ENCODE measurements around the gene FHOD3. TPM values are rescaled to one million over a fixed set of nuclear protein-coding genes. Genes with fewer than 3 reads are reported as not detected.
A peak's percentile ranks its signal among the peaks of the same experiment; 100 is the strongest.

FHOD3 gene
- total and polyA plus RNA-seq, 7 experiments from 2014 or later = not detected

DNA sequence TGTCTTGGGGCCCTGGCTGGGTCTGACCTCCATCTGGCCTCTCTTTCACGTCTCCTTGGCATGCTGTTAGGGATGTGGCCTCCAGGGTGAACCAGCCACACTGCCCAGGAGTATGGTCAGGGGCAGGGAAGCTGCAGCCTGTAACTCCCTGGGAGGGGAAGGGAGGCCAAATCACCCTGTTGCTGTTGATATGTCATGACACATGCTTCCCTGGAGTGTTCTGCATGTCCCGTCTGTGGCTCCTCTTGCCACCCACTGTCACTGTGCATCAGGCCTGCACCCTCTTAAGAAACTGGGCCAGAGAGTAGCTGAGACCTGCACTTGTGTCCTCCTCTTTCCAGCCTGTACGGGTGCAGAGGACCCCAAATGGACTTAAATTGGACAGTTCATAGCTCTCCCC lies 221.3 kb downstream of the FHOD3 start:
- peaks cover 0 to 5% (median 0%) of the 10 kb centered on the region in 11 donors for H3K9me3 Mint-ChIP-seq

GRCh38 chr18:36519358-36519757 lies 221.8 kb downstream of the FHOD3 start:
- ChIA-PET CTCF (no interaction called here), POLR2A (no interaction called here)
- ATAC-seq (no peak), DNase-seq (no peak)
- Histone ChIP-seq H3K36me3 (ENCODE audit: control insufficient read depth in 2 of 3, insufficient read depth in 3 of 3, low read length in 3 of 3) (no peaks in the 10 kb centered on the region), H3K9me3 (ENCODE audit: control insufficient read depth in 2 of 3, low read length in 3 of 3) (no peaks in the 10 kb centered on the region), H3K4me3 (ENCODE audit: low read length) (no peak overlapping the region), H3K27ac (ENCODE audit: low read depth, low read length) (no peak overlapping the region), H3K27me3 (ENCODE audit: control insufficient read depth in 2 of 2, insufficient read depth in 2 of 2, low read length in 2 of 2) (no peaks in the 10 kb centered on the region), H3K4me1 (ENCODE audit: control insufficient read depth in 2 of 2, insufficient read depth in 2 of 2, low read length in 2 of 2) (no peaks in the 10 kb centered on the region)
- intact Hi-C loops (cut with micrococcal nuclease) = no loop called here
- no peaks in the 10 kb centered on the region for H3K4me1 Mint-ChIP-seq
- no peaks in the 10 kb centered on the region for H3K36me3 Mint-ChIP-seq
- peaks cover 0 to 5% (median 0%) of the 10 kb centered on the region in 11 donors for H3K9me3 Mint-ChIP-seq
- no peak overlapping the region for H3K27ac Mint-ChIP-seq
- no peak overlapping the region for H3K4me3 Mint-ChIP-seq
- H3K27me3 Mint-ChIP-seq = peaks cover 0 to 49% (median 8%) of the 10 kb centered on the region in 5 donors

More for the DNA sequence above, 221.3 kb downstream of the FHOD3 start:
- Mint-ChIP-seq H3K4me3 (no peak overlapping the region), H3K4me1 (no peaks in the 10 kb centered on the region), H3K27ac (no peak overlapping the region), H3K36me3 (no peaks in the 10 kb centered on the region), H3K27me3 (peaks cover 0 to 49% (median 8%) of the 10 kb centered on the region in 5 donors)
- H3K27me3 ChIP-seq (ENCODE audit: control insufficient read depth in 2 of 2, insufficient read depth in 2 of 2, low read length in 2 of 2) = no peaks in the 10 kb centered on the region
- H3K4me1 ChIP-seq (ENCODE audit: control insufficient read depth in 2 of 2, insufficient read depth in 2 of 2, low read length in 2 of 2) = no peaks in the 10 kb centered on the region
- H3K27ac ChIP-seq (ENCODE audit: low read depth, low read length) = no peak overlapping the region
- no peak overlapping the region for H3K4me3 ChIP-seq (ENCODE audit: low read length)
- intact Hi-C loops (cut with micrococcal nuclease) = no loop called here
- no peaks in the 10 kb centered on the region for H3K9me3 ChIP-seq (ENCODE audit: control insufficient read depth in 2 of 3, low read length in 3 of 3)
- no peaks in the 10 kb centered on the region for H3K36me3 ChIP-seq (ENCODE audit: control insufficient read depth in 2 of 3, insufficient read depth in 3 of 3, low read length in 3 of 3)
- DNase-seq = no peak
- ChIA-PET CTCF (no interaction called here), POLR2A (no interaction called here)
- ATAC-seq = no peak

GRCh38 chr18:36522509-36522908 lies 225.0 kb downstream of the FHOD3 start:
- H3K36me3 Mint-ChIP-seq = no peaks in the 10 kb centered on the region
- no peak for ATAC-seq
- Histone ChIP-seq H3K27ac (ENCODE audit: low read depth, low read length) (no peak overlapping the region), H3K9me3 (ENCODE audit: control insufficient read depth in 2 of 3, low read length in 3 of 3) (no peaks in the 10 kb centered on the region), H3K4me3 (ENCODE audit: low read length) (no peak overlapping the region), H3K27me3 (ENCODE audit: control insufficient read depth in 2 of 2, insufficient read depth in 2 of 2, low read length in 2 of 2) (no peaks in the 10 kb centered on the region), H3K36me3 (ENCODE audit: control insufficient read depth in 2 of 3, insufficient read depth in 3 of 3, low read length in 3 of 3) (no peaks in the 10 kb centered on the region), H3K4me1 (ENCODE audit: control insufficient read depth in 2 of 2, insufficient read depth in 2 of 2, low read length in 2 of 2) (no peaks in the 10 kb centered on the region)
- no peak overlapping the region for H3K4me3 Mint-ChIP-seq
- ChIA-PET CTCF (no interaction called here), POLR2A (no interaction called here)
- intact Hi-C loops (cut with micrococcal nuclease) = no loop called here
- H3K27ac Mint-ChIP-seq = no peak overlapping the region
- H3K27me3 Mint-ChIP-seq = peaks cover 0 to 32% (median 8%) of the 10 kb centered on the region in 5 donors
- peaks cover 0 to 2% (median 0%) of the 10 kb centered on the region in 7 donors for H3K4me1 Mint-ChIP-seq
- H3K9me3 Mint-ChIP-seq = peaks cover 0 to 5% (median 0%) of the 10 kb centered on the region in 11 donors
- DNase-seq = no peak

GRCh38 chr18:36525913-36526312 lies 228.4 kb downstream of the FHOD3 start:
- CTCF ChIA-PET = no interaction called here

DNA sequence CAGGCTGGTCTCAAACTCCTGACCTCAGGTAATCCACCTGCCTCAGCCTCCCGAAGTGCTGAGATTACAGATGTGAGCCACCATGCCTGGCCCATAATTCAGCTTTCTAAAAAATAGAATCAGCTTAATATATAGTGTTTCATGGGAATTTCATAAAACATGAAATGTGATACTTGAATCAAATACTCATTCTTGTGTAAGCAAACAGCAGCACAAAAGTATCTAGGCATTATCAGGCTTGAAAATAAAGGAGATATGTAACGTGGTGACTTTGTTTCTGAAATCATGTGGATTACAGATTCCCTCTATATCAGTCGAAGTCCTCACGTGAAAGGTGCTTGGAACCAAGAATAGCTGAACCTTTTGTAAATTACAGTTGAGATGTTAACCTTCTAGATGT lies 229.1 kb downstream of the FHOD3 start:
- no peaks in the 10 kb centered on the region for H3K36me3 Mint-ChIP-seq
- ATAC-seq (no peak), DNase-seq (no peak)
- H3K4me1 Mint-ChIP-seq = peaks cover 0 to 2% (median 0%) of the 10 kb centered on the region in 7 donors
- no peak overlapping the region for H3K27ac Mint-ChIP-seq
- Histone ChIP-seq H3K4me3 (ENCODE audit: low read length) (no peak overlapping the region), H3K27ac (ENCODE audit: low read depth, low read length) (no peak overlapping the region), H3K27me3 (ENCODE audit: control insufficient read depth in 2 of 2, insufficient read depth in 2 of 2, low read length in 2 of 2) (no peaks in the 10 kb centered on the region), H3K9me3 (ENCODE audit: control insufficient read depth in 2 of 3, low read length in 3 of 3) (no peaks in the 10 kb centered on the region), H3K36me3 (ENCODE audit: control insufficient read depth in 2 of 3, insufficient read depth in 3 of 3, low read length in 3 of 3) (no peaks in the 10 kb centered on the region), H3K4me1 (ENCODE audit: control insufficient read depth in 2 of 2, insufficient read depth in 2 of 2, low read length in 2 of 2) (no peaks in the 10 kb centered on the region)
- intact Hi-C loops (cut with micrococcal nuclease) = no loop called here
- POLR2A ChIA-PET = no interaction called here
- peaks cover 0 to 19% (median 7%) of the 10 kb centered on the region in 5 donors for H3K27me3 Mint-ChIP-seq
- H3K9me3 Mint-ChIP-seq = peaks cover 0 to 4% (median 0%) of the 10 kb centered on the region in 11 donors
- no peak overlapping the region for H3K4me3 Mint-ChIP-seq
- CTCF ChIA-PET = no interaction called here

More at GRCh38 chr18:36525913-36526312, 228.4 kb downstream of the FHOD3 start:
- no peaks in the 10 kb centered on the region for H3K4me1 ChIP-seq (ENCODE audit: control insufficient read depth in 2 of 2, insufficient read depth in 2 of 2, low read length in 2 of 2)
- H3K9me3 ChIP-seq (ENCODE audit: control insufficient read depth in 2 of 3, low read length in 3 of 3) = no peaks in the 10 kb centered on the region
- no peak overlapping the region for H3K27ac ChIP-seq (ENCODE audit: low read depth, low read length)
- intact Hi-C loops (cut with micrococcal nuclease) = no loop called here
- Mint-ChIP-seq H3K36me3 (no peaks in the 10 kb centered on the region), H3K4me1 (peaks cover 0 to 2% (median 0%) of the 10 kb centered on the region in 7 donors), H3K4me3 (no peak overlapping the region), H3K27ac (no peak overlapping the region), H3K27me3 (peaks cover 0 to 21% (median 8%) of the 10 kb centered on the region in 5 donors), H3K9me3 (peaks cover 0 to 5% (median 0%) of the 10 kb centered on the region in 11 donors)
- no peak overlapping the region for H3K4me3 ChIP-seq (ENCODE audit: low read length)
- H3K36me3 ChIP-seq (ENCODE audit: control insufficient read depth in 2 of 3, insufficient read depth in 3 of 3, low read length in 3 of 3) = no peaks in the 10 kb centered on the region
- POLR2A ChIA-PET = no interaction called here
- ATAC-seq (no peak), DNase-seq (no peak)
- no peaks in the 10 kb centered on the region for H3K27me3 ChIP-seq (ENCODE audit: control insufficient read depth in 2 of 2, insufficient read depth in 2 of 2, low read length in 2 of 2)

- CTCF ChIA-PET = no interaction called here
- Histone ChIP-seq H3K36me3 (ENCODE audit: control insufficient read depth in 2 of 3, insufficient read depth in 3 of 3, low read length in 3 of 3) (no peaks in the 10 kb centered on the region), H3K4me1 (ENCODE audit: control insufficient read depth in 2 of 2, insufficient read depth in 2 of 2, low read length in 2 of 2) (no peaks in the 10 kb centered on the region), H3K27ac (ENCODE audit: low read depth, low read length) (no peak overlapping the region), H3K4me3 (ENCODE audit: low read length) (no peak overlapping the region), H3K9me3 (ENCODE audit: control insufficient read depth in 2 of 3, low read length in 3 of 3) (no peaks in the 10 kb centered on the region), H3K27me3 (ENCODE audit: control insufficient read depth in 2 of 2, insufficient read depth in 2 of 2, low read length in 2 of 2) (no peaks in the 10 kb centered on the region)
- Mint-ChIP-seq H3K9me3 (peaks cover 0 to 4% (median 0%) of the 10 kb centered on the region in 11 donors), H3K27me3 (peaks cover 0 to 20% (median 10%) of the 10 kb centered on the region in 5 donors), H3K4me1 (peaks cover 0 to 2% (median 0%) of the 10 kb centered on the region in 7 donors), H3K27ac (no peak overlapping the region), H3K4me3 (no peak overlapping the region), H3K36me3 (no peaks in the 10 kb centered on the region)
- ATAC-seq = no peak
- intact Hi-C loops (cut with micrococcal nuclease) = no loop called here
- DNase-seq = no peak
- POLR2A ChIA-PET = no interaction called here
Measured at GRCh38 chr18:36527051-36527450, 229.5 kb downstream of the FHOD3 start.

GRCh38 chr18:36527740-36528455 lies 230.4 kb downstream of the FHOD3 start:
- DNase-seq (no peak), ATAC-seq (no peak)
- intact Hi-C loops (cut with micrococcal nuclease) = no loop called here
- H3K4me1 Mint-ChIP-seq = peaks cover 0 to 2% (median 0%) of the 10 kb centered on the region in 7 donors
- Histone ChIP-seq H3K9me3 (ENCODE audit: control insufficient read depth in 2 of 3, low read length in 3 of 3) (no peaks in the 10 kb centered on the region), H3K4me1 (ENCODE audit: control insufficient read depth in 2 of 2, insufficient read depth in 2 of 2, low read length in 2 of 2) (no peaks in the 10 kb centered on the region), H3K27ac (ENCODE audit: low read depth, low read length) (no peak overlapping the region), H3K27me3 (ENCODE audit: control insufficient read depth in 2 of 2, insufficient read depth in 2 of 2, low read length in 2 of 2) (no peaks in the 10 kb centered on the region), H3K4me3 (ENCODE audit: low read length) (no peak overlapping the region), H3K36me3 (ENCODE audit: control insufficient read depth in 2 of 3, insufficient read depth in 3 of 3, low read length in 3 of 3) (no peaks in the 10 kb centered on the region)
- peaks cover 0 to 4% (median 0%) of the 10 kb centered on the region in 11 donors for H3K9me3 Mint-ChIP-seq
- ChIA-PET POLR2A (no interaction called here), CTCF (no interaction called here)
- H3K27me3 Mint-ChIP-seq = peaks cover 0 to 20% (median 7%) of the 10 kb centered on the region in 5 donors
- H3K4me3 Mint-ChIP-seq = no peak overlapping the region
- H3K27ac Mint-ChIP-seq = peak overlapping the region in 1 of 9 donors; percentile 55
- no peaks in the 10 kb centered on the region for H3K36me3 Mint-ChIP-seq

Data from naive thymus-derived CD4-positive, alpha-beta T cell (primary cell).